HL-60 (cell line): ENCODE results near the gene SYVN1.

Source experiments
- DNase-seq, 2 experiments: peaks; one replicate each; pipeline ENCODE4 v3.0.0-alpha.2; 2010 to 2020; ENCODE audit warnings: low read depth in 1 of 2, low spot score in 1 of 2
- H3K27ac ChIP-seq: fragments of 250-450 bp; sonication (Bioruptor Pico); replicated peaks from 2 replicates; pipeline ENCODE4 v1.5.1; 2020; ENCODE audit warnings: mild to moderate bottlenecking, moderate library complexity
- H3K27me3 ChIP-seq: fragments of 250-450 bp; sonication (Bioruptor Pico); 2 replicates; pipeline ENCODE4 v1.5.1; 2021; ENCODE audit warnings: mild to moderate bottlenecking, moderate library complexity; ENCODE audit not compliant: insufficient read depth, poor library complexity, severe bottlenecking
- H3K4me3 ChIP-seq: replicated peaks from 2 replicates; pipeline ENCODE4 v1.5.1; 2011; ENCODE audit warnings: mild to moderate bottlenecking, control low read depth, low read length; ENCODE audit not compliant: insufficient read depth
- CTCF ChIP-seq: IDR thresholded peaks from one replicate; pipeline ENCODE4 v1.5.1; 2011; ENCODE audit warnings: low read length, control low read depth, inconsistent platforms; ENCODE audit not compliant: insufficient read depth
- GABPA ChIP-seq: IDR thresholded peaks from 2 replicates; pipeline ENCODE4 v1.6.1; 2012; ENCODE audit warnings: low read depth
- POLR2AphosphoS5 ChIP-seq: IDR thresholded peaks from 2 replicates; pipeline ENCODE4 v1.6.1; 2012; ENCODE audit warnings: low read depth
- REST ChIP-seq: IDR thresholded peaks from 2 replicates; pipeline ENCODE4 v1.6.1; 2012; ENCODE audit warnings: low read depth; ENCODE audit not compliant: insufficient replicate concordance
- SPI1 ChIP-seq: IDR thresholded peaks from 2 replicates; pipeline ENCODE4 v1.6.1; 2012; ENCODE audit warnings: low read depth, mild to moderate bottlenecking, borderline replicate concordance

SYVN1 gene

GRCh38 chr11:65170058-65170534, 35.8 kb upstream of the SYVN1 start, which contains the start of gene SPDYC:
Gene SPDYC (plus strand): TSS chr11:65170233. CDS start chr11:65171358, 1,125 bp downstream.
- DNase-seq, result no peak
- TF ChIP-seq CTCF (no peak), GABPA (no peak), POLR2AphosphoS5 (no peak), SPI1 (no peak), REST (no peak)
- no peaks in the 10 kb centered on the region for H3K27me3 ChIP-seq
- peak within 1 kb of the TSS; percentile 56 for H3K27ac ChIP-seq
- H3K4me3 ChIP-seq, result no peak within 1 kb of the TSS

GRCh38 chr11:65169164-65169641, 34.9 kb upstream of the SYVN1 start:
- TF ChIP-seq GABPA, result no peak
- Histone ChIP-seq H3K27ac (peak overlapping the region; percentile 56), H3K27me3 (no peaks in the 10 kb centered on the region), H3K4me3 (no peak overlapping the region)
- DNase-seq, result peak in 1 of 2 experiments; percentile 32

- no peak for DNase-seq
These were observed 33.3 kb upstream of the SYVN1 start for GRCh38 chr11:65167656-65168055.

More at GRCh38 chr11:65167656-65168055, 33.3 kb upstream of the SYVN1 start:
- no peak for TF ChIP-seq GABPA
- no peak for TF ChIP-seq SPI1
- TF ChIP-seq POLR2AphosphoS5, result no peak
- TF ChIP-seq REST, result no peak
- TF ChIP-seq CTCF, result no peak
- no peaks in the 10 kb centered on the region for H3K27me3 ChIP-seq
- H3K27ac ChIP-seq, result no peak overlapping the region
- no peak overlapping the region for H3K4me3 ChIP-seq
